Activated naive CD4-positive, alpha-beta T cell treated with anti-CD3 and anti-CD28 coated beads for 36 hours (primary cell): ENCODE results near the gene WFDC8. TPM values are rescaled to one million over a fixed set of nuclear protein-coding genes. Genes with fewer than 3 reads are reported as not detected.
"Not testable (repeated sequence)": the region's sequence is repeated elsewhere in the genome, so short reads cannot be mapped to it uniquely, and the experiment has no call there.

Experiments
- CTCF ChIA-PET: fragments of 350-600 bp; sonication (Branson Sonifier 250); formaldehyde crosslinking; loops from one replicate; lab custom pipeline; 2021; ENCODE audit warnings: antibody characterized with exemption; lab: Charles Lee
- DNase-seq: peaks from one replicate; pipeline ENCODE4 v3.0.0-alpha.2; 2020
- H3K27ac Mint-ChIP-seq: one replicate; pipeline ENCODE4 v1.8.0; 2021; ENCODE audit warnings: mild to moderate bottlenecking, mixed read lengths
- H3K27me3 Mint-ChIP-seq: one replicate; pipeline ENCODE4 v1.8.0; 2021; ENCODE audit warnings: low read depth, mixed read lengths
- H3K36me3 Mint-ChIP-seq: one replicate; pipeline ENCODE4 v1.8.0; 2021; ENCODE audit warnings: low read depth, mixed read lengths
- H3K4me1 Mint-ChIP-seq: one replicate; pipeline ENCODE4 v1.8.0; 2021; ENCODE audit warnings: low read depth, mixed read lengths
- H3K4me3 Mint-ChIP-seq: one replicate; pipeline ENCODE4 v1.8.0; 2021; ENCODE audit warnings: mild to moderate bottlenecking, moderate library complexity, mixed read lengths
- H3K9me3 Mint-ChIP-seq: one replicate; pipeline ENCODE4 v1.8.0; 2021; ENCODE audit warnings: mixed read lengths
- intact Hi-C: fragments of 100-400 bp; cut with micrococcal nuclease; formaldehyde crosslinking; loops from one replicate; pipeline ENCODE4 v1.15.1; 2023
- total RNA-seq, 2 experiments: library from RNA; stranded (reverse); gene quantifications; one replicate each; pipeline ENCODE4 v1.2.3, GENCODE V29; 2021

Gene WFDC8
- total RNA-seq, 2 experiments from 2014 or later: not detected

DNA sequence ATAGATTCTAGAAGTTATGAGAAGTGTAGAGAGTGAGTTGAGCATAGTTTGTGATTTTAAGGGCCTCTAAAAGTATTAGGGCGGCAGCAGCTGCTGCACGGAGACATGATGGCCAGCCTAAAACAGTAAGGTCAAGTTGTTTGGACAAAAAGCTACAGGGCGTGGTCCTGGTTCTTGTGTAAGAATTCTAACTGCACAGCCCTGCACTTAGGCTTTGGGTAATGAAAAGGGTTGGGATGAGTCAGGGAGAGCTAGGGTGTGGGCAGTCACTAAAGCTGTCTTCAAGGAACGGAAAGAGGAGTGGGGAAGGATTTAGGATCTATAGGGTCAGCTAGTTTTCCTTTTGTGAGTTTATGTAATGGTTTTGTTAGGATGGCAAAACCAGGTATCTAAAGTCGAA is 6.9 kb upstream of the WFDC8 start:
- DNase-seq, intact Hi-C loops, H3K4me1 Mint-ChIP-seq, H3K9me3 Mint-ChIP-seq, H3K36me3 Mint-ChIP-seq, H3K27ac Mint-ChIP-seq, CTCF ChIA-PET, H3K4me3 Mint-ChIP-seq: not testable (repeated sequence)
- H3K27me3 Mint-ChIP-seq: peaks cover 10% of the 10 kb centered on the region

DNA sequence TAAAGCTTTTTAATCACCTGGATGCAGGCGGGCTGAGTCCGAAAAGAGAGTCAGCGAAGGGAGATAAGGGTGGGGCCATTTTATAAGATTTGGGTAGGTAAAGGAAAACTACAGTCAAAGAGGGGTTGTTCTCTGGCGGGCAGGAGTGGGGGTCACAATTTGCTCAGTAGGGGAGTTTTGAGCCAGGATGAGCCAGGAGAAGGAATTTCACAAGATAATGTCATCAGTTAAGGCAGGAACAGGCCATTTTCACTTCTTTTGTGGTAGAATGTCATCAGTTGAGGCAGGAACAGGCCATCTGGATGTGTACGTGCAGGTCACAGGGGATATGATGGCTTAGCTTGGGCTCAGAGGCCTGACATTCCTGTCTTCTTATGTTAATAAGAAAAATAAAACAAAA is 5.2 kb upstream of the WFDC8 start:
- H3K36me3 Mint-ChIP-seq, H3K9me3 Mint-ChIP-seq, H3K27ac Mint-ChIP-seq, CTCF ChIA-PET, H3K4me3 Mint-ChIP-seq, intact Hi-C loops, DNase-seq, H3K4me1 Mint-ChIP-seq: not testable (repeated sequence)
- H3K27me3 Mint-ChIP-seq: peaks cover 10% of the 10 kb centered on the region

DNA sequence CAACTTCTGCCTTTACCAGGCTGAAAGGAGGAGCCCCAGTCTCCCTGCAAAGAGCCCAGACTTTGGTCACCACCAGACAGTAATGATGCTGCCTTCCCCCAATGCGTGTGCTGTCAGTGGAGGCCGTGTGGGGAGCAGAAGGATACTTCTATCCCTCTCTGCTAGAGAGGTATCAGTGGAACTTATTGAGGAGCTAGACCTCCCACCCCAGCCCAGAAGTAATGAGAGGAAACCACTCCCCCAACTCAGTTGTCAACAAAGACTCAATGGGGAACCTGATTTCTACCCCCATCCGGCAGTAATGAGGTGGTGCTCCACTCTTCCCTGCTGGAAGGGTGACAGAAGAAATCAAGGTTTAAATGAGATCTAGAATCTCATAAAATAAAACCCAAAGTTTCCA is 4.4 kb upstream of the WFDC8 start:
- intact Hi-C loops: no loop called here
- Mint-ChIP-seq H3K36me3 (no peaks in the 10 kb centered on the region), H3K4me1 (no peaks in the 10 kb centered on the region), H3K27me3 (peaks cover 11% of the 10 kb centered on the region), H3K4me3 (no peak overlapping the region), H3K27ac (no peak overlapping the region), H3K9me3 (no peaks in the 10 kb centered on the region)
- no peak for DNase-seq
- CTCF ChIA-PET: no interaction called here

DNA sequence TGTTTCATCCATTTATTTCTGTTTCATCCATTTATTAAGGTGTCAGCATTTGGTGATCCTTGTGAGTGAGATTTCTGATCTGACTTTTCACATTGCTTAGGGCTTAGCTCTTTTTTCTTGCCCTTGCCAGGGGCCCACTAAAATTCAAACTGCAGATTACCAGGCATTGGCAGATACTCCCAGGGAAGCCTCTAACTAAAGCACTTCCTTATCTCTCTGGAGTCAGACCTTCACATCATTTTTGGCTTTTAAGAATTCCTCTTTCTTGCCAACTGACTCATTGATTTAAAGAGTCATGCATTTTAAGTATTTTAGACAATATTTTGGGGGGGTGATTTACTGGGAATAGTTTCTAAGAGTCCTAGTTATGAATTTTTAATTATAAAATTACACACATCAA is 2.6 kb upstream of the WFDC8 start:
- H3K36me3 Mint-ChIP-seq: no peaks in the 10 kb centered on the region

DNA sequence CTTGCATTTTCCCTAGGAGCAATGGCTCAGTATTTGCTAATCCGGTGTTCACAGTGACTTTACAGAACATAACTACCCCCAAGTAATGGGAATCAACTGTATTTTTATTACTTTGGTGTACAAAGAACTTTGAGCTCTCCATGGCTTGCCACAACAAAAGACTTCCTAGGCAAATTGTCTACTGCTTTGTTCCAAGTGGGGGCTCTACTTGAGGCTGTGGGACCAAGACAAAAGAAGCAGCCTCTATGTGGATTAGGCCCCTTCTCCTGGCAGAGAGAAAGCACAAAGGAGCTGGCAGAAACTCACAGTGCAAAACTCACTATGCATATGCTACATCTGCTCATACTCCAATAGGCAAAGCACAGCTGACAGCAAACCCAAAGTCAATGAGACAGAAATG is 853 bp downstream of the WFDC8 start:
- no peaks in the 10 kb centered on the region for H3K4me1 Mint-ChIP-seq
- no peak overlapping the region for H3K27ac Mint-ChIP-seq
- intact Hi-C loops: no loop called here
- DNase-seq: no peak
- no peaks in the 10 kb centered on the region for H3K9me3 Mint-ChIP-seq
- CTCF ChIA-PET: interaction anchor here (1.6 kb wide), 1 partner anchor 192 kb away, joined by 4 read pairs; no protein-coding TSS in a partner anchor
- no peaks in the 10 kb centered on the region for H3K36me3 Mint-ChIP-seq
- H3K27me3 Mint-ChIP-seq: peaks cover 13% of the 10 kb centered on the region
- no peak overlapping the region for H3K4me3 Mint-ChIP-seq

More for the DNA sequence above, 2.6 kb upstream of the WFDC8 start:
- no peak for DNase-seq
- H3K27me3 Mint-ChIP-seq: peaks cover 13% of the 10 kb centered on the region
- intact Hi-C loops: no loop called here
- no peak overlapping the region for H3K4me3 Mint-ChIP-seq
- H3K4me1 Mint-ChIP-seq: no peaks in the 10 kb centered on the region
- H3K27ac Mint-ChIP-seq: no peak overlapping the region
- CTCF ChIA-PET: no interaction called here
- H3K9me3 Mint-ChIP-seq: no peaks in the 10 kb centered on the region

DNA sequence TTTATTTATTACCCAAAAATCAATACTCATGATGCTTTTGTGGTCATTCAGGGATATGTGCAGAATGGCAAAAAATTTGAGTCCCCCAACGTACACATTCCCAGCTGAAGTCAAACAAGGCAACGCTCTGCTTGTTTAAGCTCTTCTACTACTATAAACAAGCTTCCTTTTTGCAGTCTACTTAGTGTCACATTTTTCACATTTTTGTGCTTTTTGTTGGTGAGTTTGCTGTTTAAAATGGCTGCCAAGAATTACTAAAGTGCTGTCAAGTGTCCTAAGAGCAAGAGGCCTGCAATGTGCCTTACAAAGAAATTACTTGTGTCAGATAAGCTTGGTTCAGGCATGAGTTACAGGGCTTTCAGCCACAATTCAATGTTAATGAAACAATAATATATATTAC is 2.1 kb downstream of the WFDC8 start:
- DNase-seq: no peak
- CTCF ChIA-PET: interaction anchor here (1.6 kb wide), 1 partner anchor 194 kb away, joined by 4 read pairs; no protein-coding TSS in a partner anchor
- H3K9me3 Mint-ChIP-seq: no peaks in the 10 kb centered on the region
- no peaks in the 10 kb centered on the region for H3K4me1 Mint-ChIP-seq
- peaks cover 14% of the 10 kb centered on the region for H3K27me3 Mint-ChIP-seq
- intact Hi-C loops: no loop called here
- H3K4me3 Mint-ChIP-seq: no peak overlapping the region
- H3K36me3 Mint-ChIP-seq: no peaks in the 10 kb centered on the region
- no peak overlapping the region for H3K27ac Mint-ChIP-seq

DNA sequence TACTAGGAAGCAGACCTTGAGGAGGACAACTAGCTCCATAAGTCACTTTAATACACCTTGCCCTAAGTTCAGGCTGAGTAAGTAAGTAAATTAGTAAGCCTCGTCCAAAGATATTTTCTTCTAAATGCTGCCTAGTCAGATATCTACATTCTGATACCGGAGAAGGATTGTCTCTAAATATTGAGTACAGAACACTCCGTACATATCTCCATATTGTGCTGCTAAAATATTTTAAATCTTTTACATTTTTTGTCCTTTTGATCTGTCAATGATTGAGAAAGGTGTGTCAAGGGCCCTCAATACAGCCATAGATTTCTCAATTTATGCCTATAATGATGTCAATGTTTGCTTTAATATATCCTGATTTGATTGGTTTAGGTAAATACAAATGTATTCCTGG is 3.2 kb downstream of the WFDC8 start:
- CTCF ChIA-PET: no interaction called here
- peaks cover 17% of the 10 kb centered on the region for H3K27me3 Mint-ChIP-seq
- H3K9me3 Mint-ChIP-seq: no peaks in the 10 kb centered on the region
- no peaks in the 10 kb centered on the region for H3K4me1 Mint-ChIP-seq
- no peaks in the 10 kb centered on the region for H3K36me3 Mint-ChIP-seq
- intact Hi-C loops: no loop called here
- H3K27ac Mint-ChIP-seq: no peak overlapping the region
- no peak for DNase-seq
- no peak overlapping the region for H3K4me3 Mint-ChIP-seq

DNA sequence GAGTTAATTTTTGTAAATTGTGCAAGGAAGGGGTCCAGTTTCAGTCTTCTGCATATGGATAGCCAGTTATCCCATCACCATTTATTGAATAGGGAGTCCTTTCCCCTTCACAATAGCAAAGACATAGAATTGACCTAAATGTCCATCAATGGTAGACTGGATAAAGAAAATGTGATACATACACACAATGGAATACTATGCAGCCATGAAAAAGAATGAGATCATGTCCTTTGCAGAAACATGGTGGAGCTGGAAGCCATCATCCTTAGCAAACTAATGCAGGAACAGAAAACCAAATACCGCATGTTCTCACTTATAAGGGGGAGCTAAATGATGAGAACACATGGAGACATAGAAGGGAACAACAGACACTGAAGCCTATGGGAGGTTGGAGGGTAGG is 9.4 kb downstream of the WFDC8 start:
- H3K4me3 Mint-ChIP-seq, DNase-seq, H3K27ac Mint-ChIP-seq, H3K9me3 Mint-ChIP-seq, intact Hi-C loops, H3K36me3 Mint-ChIP-seq, CTCF ChIA-PET, H3K4me1 Mint-ChIP-seq: not testable (repeated sequence)
- peaks cover 13% of the 10 kb centered on the region for H3K27me3 Mint-ChIP-seq

DNA sequence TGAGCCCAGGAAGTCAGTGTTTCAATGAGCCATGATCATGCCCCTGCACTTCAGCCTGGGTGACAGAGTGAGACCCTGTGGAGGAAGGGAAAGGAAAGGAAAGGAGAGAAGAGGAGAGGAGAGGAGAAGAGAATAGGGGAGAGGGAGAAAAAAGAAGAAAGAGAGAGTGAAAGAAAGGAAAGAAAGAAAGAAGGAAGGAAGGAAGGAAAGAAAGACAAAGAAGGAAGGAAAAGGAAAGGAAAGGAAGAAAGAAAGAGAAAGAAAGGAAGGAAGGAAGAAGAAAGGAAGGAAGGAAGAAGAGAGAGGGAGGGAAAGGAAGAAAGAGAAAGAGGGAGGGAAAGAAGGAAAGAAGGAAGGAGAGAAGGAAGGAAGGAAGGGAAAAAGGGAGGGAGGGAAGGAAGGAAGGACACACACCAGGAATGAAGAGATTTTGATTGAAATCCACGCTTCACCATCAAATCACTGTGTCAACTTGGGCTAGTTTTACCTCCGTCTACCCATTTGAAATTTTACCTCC is 14.3 kb downstream of the WFDC8 start:
- Mint-ChIP-seq H3K27ac (no peak overlapping the region), H3K27me3 (peaks cover 13% of the 10 kb centered on the region), H3K4me3 (no peak overlapping the region), H3K9me3 (no peaks in the 10 kb centered on the region), H3K4me1 (no peaks in the 10 kb centered on the region), H3K36me3 (no peaks in the 10 kb centered on the region)
- CTCF ChIA-PET: no interaction called here
- DNase-seq: no peak
- intact Hi-C loops: no loop called here

DNA sequence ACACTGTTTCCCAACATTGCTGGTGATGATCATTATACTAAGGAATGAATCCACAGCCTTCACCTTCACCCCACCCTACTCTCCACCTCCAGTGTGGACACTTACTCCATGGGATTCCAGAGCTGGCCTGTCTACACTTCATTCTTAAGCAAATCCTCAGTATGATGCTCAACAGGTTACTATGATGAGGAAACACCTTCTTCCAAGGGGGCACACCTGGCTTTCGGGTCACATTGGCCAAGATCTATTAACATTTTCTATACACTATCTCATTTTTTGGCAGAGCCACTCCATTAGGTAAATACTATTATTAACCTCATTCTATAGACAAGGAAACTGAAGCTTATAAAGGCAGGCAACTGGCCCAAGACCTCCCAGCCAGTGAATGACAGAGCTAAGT is 23.9 kb downstream of the WFDC8 start:
- Mint-ChIP-seq H3K27ac (no peak overlapping the region), H3K36me3 (no peaks in the 10 kb centered on the region), H3K9me3 (no peaks in the 10 kb centered on the region), H3K4me1 (no peaks in the 10 kb centered on the region), H3K4me3 (no peak overlapping the region), H3K27me3 (peaks cover 19% of the 10 kb centered on the region)
- no peak for DNase-seq
- intact Hi-C loops: no loop called here
- CTCF ChIA-PET: interaction anchor here (0.9 to 1.9 kb wide), 2 partner anchors 215 to 216 kb away, joined by 3 to 5 read pairs; no protein-coding TSS in a partner anchor

DNA sequence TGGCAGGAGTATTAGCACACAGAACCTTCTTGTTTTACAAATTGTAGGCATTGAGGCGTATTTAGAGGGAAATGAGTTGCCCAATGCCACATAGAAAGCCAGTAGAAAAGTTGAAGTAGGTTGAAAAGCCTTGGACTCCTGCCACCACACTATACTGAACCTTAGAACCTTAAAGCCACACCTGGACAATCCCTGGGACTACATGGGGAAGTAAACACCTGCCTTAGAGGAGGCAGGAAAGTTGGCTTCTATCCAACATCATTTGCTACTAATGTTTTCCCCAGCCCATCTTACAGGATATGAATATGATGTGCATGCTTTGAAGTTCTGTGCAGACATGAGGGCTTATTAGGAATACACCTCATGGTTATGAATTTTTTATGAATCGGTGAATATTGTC is 26.6 kb downstream of the WFDC8 start:
- Mint-ChIP-seq H3K36me3 (no peaks in the 10 kb centered on the region), H3K4me3 (no peak overlapping the region), H3K27ac (no peak overlapping the region), H3K9me3 (no peaks in the 10 kb centered on the region), H3K4me1 (no peaks in the 10 kb centered on the region), H3K27me3 (peaks cover 21% of the 10 kb centered on the region)
- intact Hi-C loops: no loop called here
- DNase-seq: no peak
- CTCF ChIA-PET: no interaction called here

DNA sequence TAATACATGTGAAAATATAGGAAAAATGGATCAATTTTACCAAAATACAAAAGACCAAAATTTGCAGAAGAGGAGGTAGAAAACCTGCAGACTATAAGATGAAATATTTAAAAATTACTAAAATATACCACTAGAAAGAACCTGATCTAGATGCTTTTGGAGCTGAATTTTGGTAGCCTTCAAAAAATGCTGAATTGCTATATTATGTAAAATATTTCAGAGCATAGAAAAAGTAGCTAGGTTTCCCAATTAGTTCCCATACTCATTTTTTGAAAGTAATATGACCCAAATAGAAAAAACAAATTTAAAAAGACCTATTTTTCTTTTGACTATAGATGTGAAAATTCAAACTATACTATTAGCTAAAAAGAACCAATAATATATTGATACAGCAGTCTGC is 28.3 kb downstream of the WFDC8 start:
- no peaks in the 10 kb centered on the region for H3K36me3 Mint-ChIP-seq
- H3K4me1 Mint-ChIP-seq: no peaks in the 10 kb centered on the region
- no peak for DNase-seq
- H3K27ac Mint-ChIP-seq: no peak overlapping the region
- CTCF ChIA-PET: interaction anchor here (1.0 kb wide), 1 partner anchor 220 kb away, joined by 4 read pairs; no protein-coding TSS in a partner anchor
- intact Hi-C loops: no loop called here
- peaks cover 23% of the 10 kb centered on the region for H3K27me3 Mint-ChIP-seq
- no peaks in the 10 kb centered on the region for H3K9me3 Mint-ChIP-seq
- H3K4me3 Mint-ChIP-seq: no peak overlapping the region

DNA sequence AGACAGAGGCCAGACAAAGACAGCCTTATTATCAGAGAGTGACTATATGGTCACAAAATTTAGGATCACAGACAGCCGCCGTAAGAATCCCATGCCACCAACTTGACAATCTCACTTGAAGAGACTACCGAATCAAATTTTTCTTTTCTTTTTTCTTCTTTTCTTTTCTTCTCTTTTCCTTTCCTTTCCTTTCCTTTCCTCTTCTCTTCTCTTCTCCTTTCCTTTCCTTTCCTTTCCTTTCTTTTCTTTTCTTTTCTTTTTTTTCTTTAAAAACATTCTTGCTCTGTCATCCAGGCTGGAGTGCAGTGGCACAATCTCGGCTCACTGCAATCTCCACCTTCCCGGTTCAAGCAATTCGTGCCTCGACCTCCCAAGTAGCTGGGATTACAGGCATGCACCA is 30.7 kb downstream of the WFDC8 start:
- Mint-ChIP-seq H3K4me3 (no peak overlapping the region), H3K27ac (no peak overlapping the region), H3K9me3 (no peaks in the 10 kb centered on the region), H3K36me3 (no peaks in the 10 kb centered on the region), H3K27me3 (peaks cover 25% of the 10 kb centered on the region), H3K4me1 (no peaks in the 10 kb centered on the region)
- CTCF ChIA-PET: no interaction called here
- intact Hi-C loops: no loop called here
- no peak for DNase-seq
